Measurements from ENCODE around the gene ANKRD39. TPM values are rescaled to one million over a fixed set of nuclear protein-coding genes. Genes with fewer than 3 reads are reported as not detected.
"Not testable (repeated sequence)": the region's sequence is repeated elsewhere in the genome, so short reads cannot be mapped to it uniquely, and the experiment has no call there.

ANKRD39 gene
- total RNA-seq, 2 experiments from 2014 or later = 35.4 to 36.7 TPM

DNA sequence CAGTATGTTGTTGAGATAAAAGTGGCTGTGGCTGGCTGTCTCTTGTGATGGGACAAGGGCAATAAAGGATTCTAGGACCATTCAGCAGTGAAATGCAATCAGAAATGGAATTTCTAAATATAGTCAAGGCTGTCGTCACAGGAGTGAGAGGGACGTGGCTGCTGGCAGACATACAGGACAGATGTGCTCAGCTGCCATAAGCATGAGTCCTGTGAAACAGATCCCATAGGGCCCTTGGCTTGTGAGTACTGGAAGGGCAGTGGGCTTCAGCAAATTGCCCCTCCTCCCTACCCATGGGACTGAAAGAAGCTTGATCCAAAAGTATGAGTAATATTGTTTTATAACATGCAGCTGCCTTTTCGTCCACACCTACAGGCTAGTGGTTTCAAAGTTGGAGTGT, 45.9 kb downstream of the ANKRD39 start:
- no peak for ATAC-seq
- POLR2A ChIA-PET = no interaction called here
- H3K27me3 Mint-ChIP-seq (ENCODE audit: low read depth) = no peaks in the 10 kb centered on the region

DNA sequence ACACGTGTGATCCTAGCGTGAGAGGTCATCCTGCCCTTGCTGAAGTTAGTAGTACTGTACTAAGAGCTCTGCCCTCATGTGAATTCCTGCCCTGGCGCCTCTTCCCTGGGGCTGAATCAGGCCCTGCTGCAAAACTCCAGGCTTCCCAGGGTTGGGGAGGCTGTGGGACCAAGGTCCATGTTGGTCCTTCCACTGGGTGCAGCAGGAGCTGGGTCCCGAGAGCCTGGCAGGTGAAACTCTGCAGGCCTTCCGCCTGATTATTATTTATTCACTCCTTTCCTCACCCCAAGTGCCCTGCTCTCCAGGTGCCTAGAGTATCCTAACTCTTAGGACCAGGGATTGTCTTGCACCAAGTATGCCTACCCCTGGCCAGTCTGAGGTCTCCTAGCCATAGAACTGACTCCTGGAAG, 47.0 kb downstream of the ANKRD39 start:
- Mint-ChIP-seq H3K4me1 (ENCODE audit: low read depth) (peaks cover 26% of the 10 kb centered on the region), H3K9me3 (ENCODE audit: insufficient read depth) (no peaks in the 10 kb centered on the region), H3K4me3 (no peak overlapping the region), H3K27ac (no peak overlapping the region), H3K27me3 (ENCODE audit: low read depth) (no peaks in the 10 kb centered on the region), H3K36me3 (ENCODE audit: low read depth) (peaks cover 6% of the 10 kb centered on the region)
- CTCF ChIA-PET = interaction anchor here (1.4 kb wide), 1 partner anchor 10 kb away, joined by 3 read pairs; no protein-coding TSS in a partner anchor
- DNase-seq (no peak), ATAC-seq (no peak)
- POLR2A ChIA-PET = no interaction called here

More for the DNA sequence above, 45.9 kb downstream of the ANKRD39 start:
- CTCF ChIA-PET = interaction anchor here (1.4 kb wide), 1 partner anchor 46 kb away, joined by 3 read pairs; the partner anchor contains the start of gene ANKRD39
- peaks cover 3% of the 10 kb centered on the region for H3K36me3 Mint-ChIP-seq (ENCODE audit: low read depth)
- no peak for DNase-seq
- peaks cover 16% of the 10 kb centered on the region for H3K4me1 Mint-ChIP-seq (ENCODE audit: low read depth)
- H3K27ac Mint-ChIP-seq = no peak overlapping the region
- no peaks in the 10 kb centered on the region for H3K9me3 Mint-ChIP-seq (ENCODE audit: insufficient read depth)
- no peak overlapping the region for H3K4me3 Mint-ChIP-seq

DNA sequence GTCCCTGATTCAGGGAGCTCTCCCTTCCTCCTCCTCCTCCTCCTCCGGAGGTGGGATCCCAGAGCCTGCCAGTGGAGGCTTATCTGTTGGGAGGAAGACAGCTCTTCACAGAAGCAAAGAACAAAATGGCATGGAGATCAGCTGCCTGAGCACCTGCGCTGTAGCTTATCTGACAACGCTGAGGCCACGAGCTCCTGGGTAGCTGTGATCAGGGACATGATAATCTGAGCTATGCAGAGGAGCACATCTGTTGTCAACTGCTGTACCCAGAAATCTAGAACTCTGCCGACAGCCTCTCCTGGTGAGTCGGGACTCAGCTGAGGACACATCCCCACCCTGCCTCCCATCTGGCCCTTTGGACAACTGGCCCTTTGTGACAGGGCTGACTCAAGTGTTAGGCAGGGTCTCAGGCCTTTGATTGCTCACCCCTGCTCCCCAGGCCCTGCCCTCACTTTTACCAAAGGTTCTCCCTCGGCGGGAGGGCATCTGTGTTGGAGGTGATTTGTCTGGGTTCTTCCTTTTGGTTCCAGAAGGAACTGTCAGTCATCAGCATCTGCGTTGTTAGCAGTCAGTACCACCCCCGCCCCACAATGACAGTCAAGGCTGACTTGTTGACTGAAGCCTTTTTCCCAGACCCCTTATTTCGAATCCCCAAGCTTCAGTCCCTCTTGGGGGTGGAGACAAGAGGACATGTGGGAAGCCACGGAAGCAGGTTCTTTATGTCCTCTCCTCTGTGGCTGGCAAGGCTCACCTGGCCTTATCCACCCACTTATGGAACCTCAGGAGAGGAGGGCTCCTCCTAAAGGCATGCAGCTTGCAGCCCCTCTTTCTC, 47.6 kb downstream of the ANKRD39 start:
- POLR2A ChIA-PET = no interaction called here
- ATAC-seq = no peak
- Mint-ChIP-seq H3K36me3 (ENCODE audit: low read depth) (peaks cover 6% of the 10 kb centered on the region), H3K4me3 (no peak overlapping the region), H3K9me3 (ENCODE audit: insufficient read depth) (no peaks in the 10 kb centered on the region), H3K4me1 (ENCODE audit: low read depth) (peaks cover 21% of the 10 kb centered on the region), H3K27me3 (ENCODE audit: low read depth) (no peaks in the 10 kb centered on the region), H3K27ac (no peak overlapping the region)
- no peak for DNase-seq
- CTCF ChIA-PET = interaction anchor here (0.8 to 1.5 kb wide), 3 partner anchors 11 to 141 kb away, joined by 3 to 4 read pairs (median 3); no protein-coding TSS in a partner anchor

DNA sequence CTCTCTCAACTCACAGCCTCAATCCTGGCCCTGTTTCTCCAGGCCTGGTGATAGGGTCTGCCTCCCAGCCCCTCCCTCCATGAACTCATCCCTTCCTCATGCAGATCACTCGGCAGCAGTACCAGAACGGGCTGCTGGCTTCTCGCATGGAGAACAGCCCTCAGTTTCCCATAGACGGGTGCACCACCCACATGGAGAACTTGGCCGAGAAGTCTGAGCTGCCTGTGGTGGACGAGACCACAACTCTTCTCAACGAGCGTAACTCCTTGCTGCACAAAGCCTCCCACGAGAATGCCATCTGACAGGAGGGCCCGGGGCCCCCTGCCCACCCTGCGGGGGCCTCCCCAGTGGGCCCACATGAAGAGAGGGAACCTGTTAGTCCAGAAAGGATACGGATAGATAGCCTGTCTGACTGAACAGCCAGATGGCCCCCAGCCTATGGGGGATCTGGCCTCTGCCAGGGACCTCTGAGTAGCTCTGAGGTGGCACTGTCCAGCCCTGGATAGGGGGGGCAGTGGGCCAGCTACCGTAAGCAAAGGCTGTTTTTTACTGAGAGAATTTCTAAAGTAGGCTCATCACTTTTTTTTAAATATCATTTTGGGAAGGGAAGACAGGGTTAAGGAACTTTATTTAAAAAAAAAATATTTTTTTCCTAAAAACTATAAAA, 48.5 kb downstream of the ANKRD39 start:
- Mint-ChIP-seq H3K4me1 (ENCODE audit: low read depth) (peaks cover 17% of the 10 kb centered on the region), H3K4me3 (no peak overlapping the region), H3K27ac (no peak overlapping the region), H3K9me3 (ENCODE audit: insufficient read depth) (no peaks in the 10 kb centered on the region), H3K36me3 (ENCODE audit: low read depth) (peaks cover 6% of the 10 kb centered on the region), H3K27me3 (ENCODE audit: low read depth) (no peaks in the 10 kb centered on the region)
- CTCF ChIA-PET = interaction anchor here (1.4 to 1.5 kb wide), 2 partner anchors 11 to 46 kb away, joined by 3 to 4 read pairs; no protein-coding TSS in a partner anchor
- ATAC-seq (no peak), DNase-seq (no peak)
- POLR2A ChIA-PET = no interaction called here

DNA sequence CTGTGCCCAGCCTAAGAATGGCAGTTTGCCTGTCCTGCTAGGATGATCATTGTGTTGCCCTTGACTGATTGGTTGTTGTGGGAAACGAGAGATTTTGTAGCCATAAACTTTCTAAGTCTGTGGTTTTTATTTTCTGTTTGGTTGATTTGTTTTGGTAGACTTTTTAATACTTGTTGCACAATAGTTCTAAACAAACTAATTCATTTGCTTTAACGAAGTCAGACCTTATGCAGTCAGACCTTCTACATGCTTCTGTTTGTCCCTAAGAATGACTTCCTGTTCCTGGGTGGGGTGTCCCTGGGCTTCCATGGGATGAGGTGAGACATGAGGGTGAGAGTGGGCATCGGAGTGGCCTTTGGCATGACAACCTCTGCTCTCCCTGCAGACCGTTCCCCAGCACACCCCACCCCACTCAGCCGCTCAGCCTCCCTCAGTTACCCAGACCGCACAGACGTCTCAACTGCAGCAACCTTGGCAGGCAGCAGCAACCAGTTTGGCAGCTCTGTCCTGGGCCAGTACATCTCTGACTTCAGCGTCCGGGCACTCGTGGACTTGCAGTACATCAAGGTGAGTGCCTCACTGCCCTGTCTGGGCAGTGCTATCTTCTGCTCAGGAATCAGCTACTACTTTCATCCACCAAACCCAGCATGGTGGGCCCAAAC, 49.5 kb downstream of the ANKRD39 start:
- ATAC-seq (no peak), DNase-seq (no peak)
- H3K4me3 Mint-ChIP-seq = no peak overlapping the region
- ChIA-PET CTCF (no interaction called here), POLR2A (no interaction called here)
- H3K4me1 Mint-ChIP-seq (ENCODE audit: low read depth) = peaks cover 15% of the 10 kb centered on the region
- no peak overlapping the region for H3K27ac Mint-ChIP-seq
- no peaks in the 10 kb centered on the region for H3K27me3 Mint-ChIP-seq (ENCODE audit: low read depth)
- H3K9me3 Mint-ChIP-seq (ENCODE audit: insufficient read depth) = no peaks in the 10 kb centered on the region
- H3K36me3 Mint-ChIP-seq (ENCODE audit: low read depth) = peaks cover 6% of the 10 kb centered on the region

DNA sequence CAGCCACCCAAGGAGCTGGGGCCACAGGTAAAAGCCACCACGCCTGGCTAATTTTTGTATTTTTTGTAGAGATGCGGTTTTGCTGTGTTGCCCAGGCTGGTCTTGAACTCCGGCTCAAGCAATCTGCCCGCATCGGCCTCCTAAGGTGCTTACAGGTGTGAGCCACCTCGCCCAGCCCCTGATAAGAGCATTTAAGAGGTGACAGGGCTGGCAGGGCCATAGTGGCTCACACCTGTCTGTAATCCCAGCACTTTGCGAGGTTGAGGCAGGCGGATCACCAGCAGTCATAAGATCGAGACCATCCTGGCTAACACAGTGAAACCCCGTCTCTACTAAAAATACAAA, 50.7 kb downstream of the ANKRD39 start:
- peak overlapping the region; percentile 72 for H3K27ac Mint-ChIP-seq

DNA sequence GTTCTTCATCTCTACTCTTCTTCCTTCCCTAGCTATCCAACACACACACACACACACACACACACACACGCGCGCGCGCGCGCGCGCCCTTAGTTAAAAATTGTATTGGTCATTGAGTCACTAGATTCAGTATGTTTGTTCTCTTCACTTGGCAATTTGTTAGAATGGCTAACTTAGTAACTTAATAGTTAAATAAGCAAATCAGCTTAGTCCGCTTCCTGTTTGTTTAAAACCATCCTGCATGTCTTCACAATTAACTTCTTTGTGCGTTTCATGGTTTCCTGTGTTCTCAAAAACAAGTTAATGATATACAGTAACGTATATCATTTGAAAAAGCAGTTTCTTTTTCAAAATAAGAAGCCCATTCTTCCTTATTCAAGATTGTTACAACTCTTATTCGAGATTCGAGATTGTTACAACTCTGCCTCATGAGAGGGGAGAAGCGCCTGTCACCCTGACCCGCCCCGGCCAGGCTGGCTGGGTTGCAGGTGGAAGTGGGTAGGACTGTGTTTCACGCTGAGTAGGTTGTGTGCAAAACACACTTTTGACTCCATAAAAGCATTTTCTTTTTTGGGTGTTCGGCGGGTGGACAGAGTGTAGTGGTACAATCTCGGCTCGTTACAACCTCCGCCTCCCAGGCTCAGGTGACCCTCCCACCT, 51.2 kb downstream of the ANKRD39 start:
- no peaks in the 10 kb centered on the region for H3K9me3 Mint-ChIP-seq (ENCODE audit: insufficient read depth)
- no peak overlapping the region for H3K4me3 Mint-ChIP-seq
- DNase-seq = no peak
- H3K27ac Mint-ChIP-seq = peak overlapping the region; percentile 72
- H3K4me1 Mint-ChIP-seq (ENCODE audit: low read depth) = peaks cover 11% of the 10 kb centered on the region
- no peaks in the 10 kb centered on the region for H3K27me3 Mint-ChIP-seq (ENCODE audit: low read depth)
- H3K36me3 Mint-ChIP-seq (ENCODE audit: low read depth) = peaks cover 6% of the 10 kb centered on the region
- ChIA-PET POLR2A (interaction anchor here (0.7 to 1.7 kb wide), 2 partner anchors 10 to 143 kb away, joined by 4 to 6 read pairs; partner anchors contain the start of gene CNNM3), CTCF (interaction anchor here (1.0 to 1.3 kb wide), 3 partner anchors 9 to 45 kb away, joined by 3 to 4 read pairs (median 4); partner anchors contain the start of gene CNNM3)
- no peak for ATAC-seq

More for the DNA sequence above, 50.7 kb downstream of the ANKRD39 start:
- no peaks in the 10 kb centered on the region for H3K27me3 Mint-ChIP-seq (ENCODE audit: low read depth)
- no peak for DNase-seq
- peaks cover 11% of the 10 kb centered on the region for H3K4me1 Mint-ChIP-seq (ENCODE audit: low read depth)
- ATAC-seq = no peak
- no peaks in the 10 kb centered on the region for H3K9me3 Mint-ChIP-seq (ENCODE audit: insufficient read depth)
- H3K36me3 Mint-ChIP-seq (ENCODE audit: low read depth) = peaks cover 6% of the 10 kb centered on the region
- no peak overlapping the region for H3K4me3 Mint-ChIP-seq
- CTCF ChIA-PET = interaction anchor here (1.1 to 1.3 kb wide), 2 partner anchors 9 to 44 kb away, joined by 3 to 4 read pairs; partner anchors contain the start of gene CNNM3
- POLR2A ChIA-PET = interaction anchor here (1.7 kb wide), 1 partner anchor 9 kb away, joined by 4 read pairs; the partner anchor contains the start of gene CNNM3

DNA sequence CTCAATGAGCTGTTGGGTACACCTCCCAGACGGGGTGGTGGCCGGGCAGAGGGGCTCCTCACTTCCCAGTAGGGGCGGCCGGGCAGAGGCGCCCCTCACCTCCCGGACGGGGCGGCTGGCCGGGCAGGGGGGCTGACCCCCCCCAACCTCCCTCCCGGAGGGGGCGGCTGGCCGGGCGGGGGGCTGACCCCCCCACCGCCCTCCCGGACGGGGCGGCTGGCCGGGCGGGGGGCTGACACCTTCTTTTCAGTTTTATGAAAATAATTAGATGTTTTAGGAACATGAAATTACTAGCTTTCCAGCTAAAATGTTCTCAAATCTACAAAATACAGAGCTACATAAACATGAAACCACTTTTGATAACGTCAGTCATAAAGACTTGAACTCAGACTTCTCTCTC, 51.9 kb downstream of the ANKRD39 start:
- H3K27ac Mint-ChIP-seq; DNase-seq; H3K27me3 Mint-ChIP-seq (ENCODE audit: low read depth); ATAC-seq; H3K4me3 Mint-ChIP-seq; H3K36me3 Mint-ChIP-seq (ENCODE audit: low read depth); H3K9me3 Mint-ChIP-seq (ENCODE audit: insufficient read depth): not testable (repeated sequence)
- CTCF ChIA-PET = interaction anchor here (1.0 to 1.3 kb wide), 2 partner anchors 10 to 44 kb away, joined by 4 read pairs; partner anchors contain the start of gene CNNM3
- peaks cover 11% of the 10 kb centered on the region for H3K4me1 Mint-ChIP-seq (ENCODE audit: low read depth)
- POLR2A ChIA-PET = interaction anchor here (0.7 to 1.7 kb wide), 2 partner anchors 10 to 144 kb away, joined by 4 to 6 read pairs; partner anchors contain the start of gene CNNM3

DNA sequence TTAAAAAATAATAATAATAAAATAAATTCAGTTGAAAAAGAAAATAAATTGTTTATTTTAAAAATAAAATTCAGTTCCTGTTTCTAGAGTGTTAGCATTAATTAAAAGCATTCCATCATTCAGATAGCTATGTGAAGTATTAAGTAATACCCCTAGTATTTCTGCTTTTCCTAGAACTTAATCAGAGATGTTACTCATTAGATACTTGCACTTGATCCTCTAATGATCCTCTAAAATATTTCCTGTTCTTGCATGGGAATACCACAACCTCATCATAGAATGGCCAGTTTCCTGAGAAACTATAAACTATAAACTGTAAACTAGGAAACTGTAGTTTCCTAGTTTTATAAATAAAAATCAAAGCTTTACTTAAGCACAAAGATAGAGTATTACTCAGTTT, 52.8 kb downstream of the ANKRD39 start:
- Mint-ChIP-seq H3K36me3 (ENCODE audit: low read depth) (peaks cover 6% of the 10 kb centered on the region), H3K4me1 (ENCODE audit: low read depth) (peaks cover 11% of the 10 kb centered on the region), H3K9me3 (ENCODE audit: insufficient read depth) (no peaks in the 10 kb centered on the region), H3K27ac (no peak overlapping the region), H3K27me3 (ENCODE audit: low read depth) (no peaks in the 10 kb centered on the region), H3K4me3 (no peak overlapping the region)
- CTCF ChIA-PET = interaction anchor here (1.2 kb wide), 1 partner anchor 12 kb away, joined by 3 read pairs; no protein-coding TSS in a partner anchor
- DNase-seq = no peak
- no peak for ATAC-seq
- POLR2A ChIA-PET = interaction anchor here (0.6 kb wide), 1 partner anchor 12 kb away, joined by 3 read pairs; no protein-coding TSS in a partner anchor

DNA sequence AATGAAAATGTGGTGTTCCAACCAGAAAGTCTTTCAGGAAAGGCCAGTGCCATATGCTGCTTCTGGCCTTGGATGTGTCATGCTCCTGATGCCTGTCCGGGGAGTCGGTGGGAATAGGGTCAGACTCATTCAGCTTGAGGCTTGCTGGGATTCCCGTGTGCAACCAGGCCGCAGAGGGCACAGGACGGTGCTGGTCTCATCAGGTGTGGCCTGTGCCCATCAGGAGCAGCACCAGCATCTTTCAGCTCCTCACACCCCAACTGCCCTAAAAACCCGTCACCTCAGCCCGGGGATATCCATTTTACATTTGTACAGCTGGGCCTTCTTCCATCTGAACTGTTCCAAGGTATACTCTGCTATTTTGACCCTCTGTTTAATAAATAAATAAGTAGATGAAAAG, 55.1 kb downstream of the ANKRD39 start:
- ATAC-seq = no peak
- ChIA-PET POLR2A (no interaction called here), CTCF (interaction anchor here (0.7 to 2.0 kb wide), 6 partner anchors 14 to 158 kb away, joined by 3 to 5 read pairs (median 4); partner anchors contain the start of gene CNNM3)
- H3K4me1 Mint-ChIP-seq (ENCODE audit: low read depth) = peaks cover 11% of the 10 kb centered on the region
- H3K27ac Mint-ChIP-seq = no peak overlapping the region
- DNase-seq = no peak
- no peaks in the 10 kb centered on the region for H3K9me3 Mint-ChIP-seq (ENCODE audit: insufficient read depth)
- H3K27me3 Mint-ChIP-seq (ENCODE audit: low read depth) = no peaks in the 10 kb centered on the region
- H3K36me3 Mint-ChIP-seq (ENCODE audit: low read depth) = peaks cover 7% of the 10 kb centered on the region
- no peak overlapping the region for H3K4me3 Mint-ChIP-seq
